HepG2 (cell line): ENCODE results near the gene CFAP97D1. TPM values are rescaled to one million over a fixed set of nuclear protein-coding genes. Genes with fewer than 3 reads are reported as not detected.

Experiments
- HINFP ChIP-seq: sonication (generic); formaldehyde crosslinking; IDR thresholded peaks from 2 replicates; pipeline ENCODE4 v1.4.0; 2020; ENCODE audit warnings: low read depth, mild to moderate bottlenecking, missing genetic modification reagents
- HNRNPLL ChIP-seq: fragments of 200-400 bp; formaldehyde crosslinking; IDR thresholded peaks from 2 replicates; pipeline ENCODE4 v1.6.1; 2017; ENCODE audit warnings: mild to moderate bottlenecking, low read depth, low read length; ENCODE audit not compliant: poor library complexity, severe bottlenecking
- KLF9 ChIP-seq: IDR thresholded peaks from 2 replicates; pipeline ENCODE4 v1.6.1; 2016; ENCODE audit warnings: low read depth
- KMT2B ChIP-seq: IDR thresholded peaks from 2 replicates; pipeline ENCODE4 v1.6.1; 2016; ENCODE audit warnings: missing genetic modification reagents, missing compliant biosample characterization
- LCORL ChIP-seq, 2 experiments: fragments of 450-650 bp in 1 of 2; sonication (generic) in 1 of 2; formaldehyde crosslinking in 1 of 2; IDR thresholded peaks; 2 replicates each; pipeline versions ENCODE4 v1.5.0 to v1.6.1; 2017 to 2020; ENCODE audit warnings: antibody characterized with exemption in 1 of 2, missing genetic modification reagents in 1 of 2
- LRRFIP1 ChIP-seq: sonication (generic); formaldehyde crosslinking; conservative IDR thresholded peaks from 2 replicates; pipeline ENCODE4 v1.4.0; 2020; ENCODE audit warnings: missing genetic modification reagents
- MATR3 ChIP-seq: sonication (generic); formaldehyde crosslinking; IDR thresholded peaks from 2 replicates; pipeline ENCODE4 v1.4.0; 2020; ENCODE audit warnings: missing genetic modification reagents
- MTA3 ChIP-seq: sonication (generic); formaldehyde crosslinking; IDR thresholded peaks from 2 replicates; pipeline ENCODE4 v1.4.0; 2020; ENCODE audit warnings: missing genetic modification reagents
- NFE2 ChIP-seq: sonication (generic); formaldehyde crosslinking; IDR thresholded peaks from 2 replicates; pipeline ENCODE4 v1.4.0; 2020; ENCODE audit warnings: missing genetic modification reagents
- RNF219 ChIP-seq: sonication (generic); formaldehyde crosslinking; IDR thresholded peaks from 2 replicates; pipeline ENCODE4 v1.5.0; 2020; ENCODE audit warnings: mild to moderate bottlenecking, missing genetic modification reagents
- SAFB2 ChIP-seq: sonication (generic); formaldehyde crosslinking; IDR thresholded peaks from 2 replicates; pipeline ENCODE4 v1.5.1; 2020; ENCODE audit warnings: missing genetic modification reagents, low read depth, mild to moderate bottlenecking, borderline replicate concordance
- XBP1 ChIP-seq: sonication (generic); formaldehyde crosslinking; IDR thresholded peaks from 2 replicates; pipeline ENCODE4 v1.5.0; 2020; ENCODE audit warnings: missing genetic modification reagents
- ZNF264 ChIP-seq: sonication (generic); formaldehyde crosslinking; IDR thresholded peaks from 2 replicates; pipeline ENCODE4 v1.4.0; 2020; ENCODE audit warnings: missing genetic modification reagents
- ZNF367 ChIP-seq: sonication (generic); formaldehyde crosslinking; IDR thresholded peaks from 2 replicates; pipeline ENCODE4 v1.4.0; 2020; ENCODE audit warnings: missing genetic modification reagents, borderline replicate concordance
- ZNF431 ChIP-seq: sonication (generic); formaldehyde crosslinking; IDR thresholded peaks from 2 replicates; pipeline ENCODE4 v1.9.0; 2022; ENCODE audit warnings: missing genetic modification reagents, low read depth, mild to moderate bottlenecking, borderline replicate concordance
- ZNF562 ChIP-seq: sonication (generic); formaldehyde crosslinking; IDR thresholded peaks from 2 replicates; pipeline ENCODE4 v1.8.0; 2022; ENCODE audit warnings: missing genetic modification reagents, borderline replicate concordance
- ZNF878 ChIP-seq: sonication (generic); formaldehyde crosslinking; IDR thresholded peaks from 2 replicates; pipeline ENCODE4 v1.8.1; 2023; ENCODE audit warnings: mild to moderate bottlenecking, missing genetic modification reagents, moderate library complexity
- polyA plus RNA-seq, 8 experiments: library from polyadenylated mRNA; depleted of rRNA in 3 of 8; stranded (reverse) in 7 of 8; unstranded in 1 of 8; fragments of >200 nt; fragmentation: Illumina TruSeq in 4 of 8; extraction: Trizol in 4 of 8; gene quantifications; 2 replicates each; pipeline versions ENCODE4 v1.2.1 to v1.2.3, GENCODE V29; 2011 to 2016; ENCODE audit warnings: low read depth in 4 of 8, missing spikeins in 1 of 8, mixed read lengths in 1 of 8; ENCODE audit not compliant: insufficient read depth in 1 of 8
- total RNA-seq, 5 experiments: library from RNA; depleted of rRNA; stranded (reverse); fragments of >200 nt; fragmentation: Illumina TruSeq; extraction: Trizol; gene quantifications; 2 replicates each; pipeline ENCODE4 v1.2.3, GENCODE V29; 2016; ENCODE audit warnings: low read depth in 1 of 5
- TF ChIP-seq, protein P1 (sequence below): sonication (generic); formaldehyde crosslinking; IDR thresholded peaks from 2 replicates; pipeline ENCODE4 v1.8.0; 2022; ENCODE audit warnings: missing genetic modification reagents, mild to moderate bottlenecking, moderate library complexity, borderline replicate concordance
- TF ChIP-seq, protein P2 (sequence below): IDR thresholded peaks from 2 replicates; pipeline ENCODE4 v1.6.1; 2016; ENCODE audit warnings: low read depth, control low read depth
- TF ChIP-seq, protein P3 (sequence below): sonication (generic); formaldehyde crosslinking; IDR thresholded peaks from 2 replicates; pipeline ENCODE4 v1.5.0; 2020; ENCODE audit warnings: missing genetic modification reagents

Gene CFAP97D1
- total and polyA plus RNA-seq, 2 of the 13 experiments (the other 11 are each of a cell fraction or from before 2014, with no cell fraction given) = 0.02 TPM; not detected in 1

DNA sequence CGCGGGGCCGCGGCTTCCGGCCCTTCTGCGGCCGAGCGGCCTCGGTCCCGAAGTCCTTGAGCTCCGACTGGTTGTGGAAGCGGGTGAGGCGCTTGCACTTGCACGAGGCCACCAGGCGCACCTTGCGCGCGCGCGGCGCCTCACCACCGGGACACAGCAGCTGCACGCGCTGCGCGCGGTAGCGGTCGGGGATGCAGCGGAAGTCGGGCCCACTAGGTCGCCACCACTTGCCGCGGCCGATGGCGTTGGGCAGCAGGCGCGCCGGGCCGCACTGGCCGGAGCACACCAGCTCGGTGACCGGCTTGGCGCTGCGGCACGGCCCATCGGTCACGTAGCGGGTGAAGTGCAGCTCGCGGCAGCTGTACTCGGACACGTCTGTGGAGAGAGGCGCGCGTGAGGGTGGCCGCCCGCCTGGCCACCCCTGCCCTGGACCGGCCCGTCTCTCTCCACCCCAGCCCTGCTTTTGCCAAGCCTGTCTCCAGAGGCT is 24.8 kb upstream of the CFAP97D1 start (continued):
- no peak for TF ChIP-seq MTA3 (CRISPR knock-in tag)
- TF ChIP-seq ZNF562 (CRISPR knock-in tag) = no peak
- TF ChIP-seq ZNF878 = no peak
- TF ChIP-seq RNF219 (CRISPR knock-in tag) = no peak
- TF ChIP-seq NFE2 (CRISPR knock-in tag) = no peak
- TF ChIP-seq, protein P1, sequence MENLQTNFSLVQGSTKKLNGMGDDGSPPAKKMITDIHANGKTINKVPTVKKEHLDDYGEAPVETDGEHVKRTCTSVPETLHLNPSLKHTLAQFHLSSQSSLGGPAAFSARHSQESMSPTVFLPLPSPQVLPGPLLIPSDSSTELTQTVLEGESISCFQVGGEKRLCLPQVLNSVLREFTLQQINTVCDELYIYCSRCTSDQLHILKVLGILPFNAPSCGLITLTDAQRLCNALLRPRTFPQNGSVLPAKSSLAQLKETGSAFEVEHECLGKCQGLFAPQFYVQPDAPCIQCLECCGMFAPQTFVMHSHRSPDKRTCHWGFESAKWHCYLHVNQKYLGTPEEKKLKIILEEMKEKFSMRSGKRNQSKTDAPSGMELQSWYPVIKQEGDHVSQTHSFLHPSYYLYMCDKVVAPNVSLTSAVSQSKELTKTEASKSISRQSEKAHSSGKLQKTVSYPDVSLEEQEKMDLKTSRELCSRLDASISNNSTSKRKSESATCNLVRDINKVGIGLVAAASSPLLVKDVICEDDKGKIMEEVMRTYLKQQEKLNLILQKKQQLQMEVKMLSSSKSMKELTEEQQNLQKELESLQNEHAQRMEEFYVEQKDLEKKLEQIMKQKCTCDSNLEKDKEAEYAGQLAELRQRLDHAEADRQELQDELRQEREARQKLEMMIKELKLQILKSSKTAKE (CRISPR knock-in tag) = 0 out of 2 replicates have a peak, but pooled peaks have one; percentile 13
- TF ChIP-seq HINFP (CRISPR knock-in tag) = 0 out of 2 replicates have a peak, but pooled peaks have one; percentile 21
- TF ChIP-seq ZNF431 (CRISPR knock-in tag) = no peak
- TF ChIP-seq, protein P2, sequence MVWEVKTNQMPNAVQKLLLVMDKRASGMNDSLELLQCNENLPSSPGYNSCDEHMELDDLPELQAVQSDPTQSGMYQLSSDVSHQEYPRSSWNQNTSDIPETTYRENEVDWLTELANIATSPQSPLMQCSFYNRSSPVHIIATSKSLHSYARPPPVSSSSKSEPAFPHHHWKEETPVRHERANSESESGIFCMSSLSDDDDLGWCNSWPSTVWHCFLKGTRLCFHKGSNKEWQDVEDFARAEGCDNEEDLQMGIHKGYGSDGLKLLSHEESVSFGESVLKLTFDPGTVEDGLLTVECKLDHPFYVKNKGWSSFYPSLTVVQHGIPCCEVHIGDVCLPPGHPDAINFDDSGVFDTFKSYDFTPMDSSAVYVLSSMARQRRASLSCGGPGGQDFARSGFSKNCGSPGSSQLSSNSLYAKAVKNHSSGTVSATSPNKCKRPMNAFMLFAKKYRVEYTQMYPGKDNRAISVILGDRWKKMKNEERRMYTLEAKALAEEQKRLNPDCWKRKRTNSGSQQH (CRISPR knock-in tag) = no peak
- TF ChIP-seq XBP1 = no peak
- no peak for TF ChIP-seq LRRFIP1 (CRISPR knock-in tag)
- no peak for TF ChIP-seq ZNF367 (CRISPR knock-in tag)
- TF ChIP-seq, protein P3, sequence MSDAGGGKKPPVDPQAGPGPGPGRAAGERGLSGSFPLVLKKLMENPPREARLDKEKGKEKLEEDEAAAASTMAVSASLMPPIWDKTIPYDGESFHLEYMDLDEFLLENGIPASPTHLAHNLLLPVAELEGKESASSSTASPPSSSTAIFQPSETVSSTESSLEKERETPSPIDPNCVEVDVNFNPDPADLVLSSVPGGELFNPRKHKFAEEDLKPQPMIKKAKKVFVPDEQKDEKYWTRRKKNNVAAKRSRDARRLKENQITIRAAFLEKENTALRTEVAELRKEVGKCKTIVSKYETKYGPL (CRISPR knock-in tag) = no peak
- no peak for TF ChIP-seq KLF9 (CRISPR knock-in tag)
- no peak for TF ChIP-seq SAFB2 (CRISPR knock-in tag)
- no peak for TF ChIP-seq LCORL (IDR thresholded peaks at IDR 0.05)
- no peak for TF ChIP-seq LCORL (CRISPR knock-in tag; IDR thresholded peaks at IDR 0.05)
- no peak for TF ChIP-seq ZNF264 (CRISPR knock-in tag)
- no peak for TF ChIP-seq MATR3 (CRISPR knock-in tag)
- peak; percentile 48 for TF ChIP-seq HNRNPLL
- TF ChIP-seq KMT2B = no peak
